Measurements from ENCODE around the gene CEACAM18. TPM values are rescaled to one million over a fixed set of nuclear protein-coding genes. Genes with fewer than 3 reads are reported as not detected.

Gene CEACAM18
- total and polyA plus RNA-seq, 2 of the 8 experiments (the other 6 are each of a cell fraction or from before 2014, with no cell fraction given): not detected

DNA sequence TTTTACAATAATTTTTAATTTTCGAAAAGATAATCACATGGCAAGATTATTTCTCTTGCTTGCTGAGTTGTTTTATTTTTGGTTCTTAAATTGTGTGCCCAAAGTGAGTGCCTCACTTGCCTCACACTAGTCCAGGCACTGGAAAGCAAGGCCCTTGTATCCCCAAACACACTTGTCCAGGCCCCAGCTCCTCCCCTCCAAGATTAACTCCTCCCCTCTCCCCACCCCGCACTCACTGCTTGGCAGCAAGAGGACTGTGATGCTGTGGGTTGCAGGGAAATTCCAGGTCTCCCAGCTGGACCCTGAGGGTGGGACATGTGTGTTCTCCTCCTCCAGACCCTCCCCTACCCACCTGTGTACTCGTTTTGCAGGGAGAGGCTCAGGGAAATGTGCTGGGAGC, 19.3 kb downstream of the CEACAM18 start:
- H3K27ac ChIP-seq (ENCODE audit: low read depth, low read length): no peak overlapping the region
- no peak overlapping the region for H2BK5ac ChIP-seq (ENCODE audit: low read depth, low read length)
- no peak overlapping the region for H2BK12ac ChIP-seq (ENCODE audit: low read depth, low read length)
- POLR2A ChIA-PET (ENCODE audit: partially characterized antibody): no interaction called here
- no peak overlapping the region for H3K4me3 ChIP-seq (ENCODE audit: extremely low read depth in 1 of 4, insufficient read depth in 2 of 4, low read depth in 3 of 4, low read length in 4 of 4)
- H3K4me1 ChIP-seq (replicated peaks in 1 of 4; ENCODE audit: control insufficient read depth in 3 of 4, insufficient read depth in 4 of 4, low read length in 3 of 4): no peaks in the 10 kb centered on the region
- H3K36me3 ChIP-seq (ENCODE audit: control insufficient read depth in 2 of 4, insufficient read depth in 4 of 4, low read length in 3 of 4): no peaks in the 10 kb centered on the region
- FAIRE-seq (no peak), DNase-seq (ENCODE audit: low read depth in 1 of 2, low spot score in 2 of 2) (no peak)
- no peak overlapping the region for H2BK120ac ChIP-seq (replicated peaks; ENCODE audit: low read depth, low read length)
- H3K4ac ChIP-seq (replicated peaks; ENCODE audit: insufficient read length, low read depth, low read length): no peak overlapping the region
- TF ChIP-seq CBX8 (IDR thresholded peaks at IDR 0.05; ENCODE audit: borderline replicate concordance, low read depth, low read length): no peak
- no peak for TF ChIP-seq GABPA (IDR thresholded peaks at IDR 0.05; ENCODE audit: borderline replicate concordance, insufficient read depth, low read length)
- TF ChIP-seq ASH2L (IDR thresholded peaks at IDR 0.05; ENCODE audit: low read length): no peak
- TF ChIP-seq NANOG (IDR thresholded peaks at IDR 0.05; ENCODE audit: insufficient read depth, low read depth, low read length, poor library complexity, severe bottlenecking): no peak
- TF ChIP-seq CEBPB (IDR thresholded peaks at IDR 0.05; ENCODE audit: low read depth, low read length): no peak
- TF ChIP-seq BRCA1 (IDR thresholded peaks at IDR 0.05; ENCODE audit: low read depth, low read length): no peak
- TF ChIP-seq, protein P1, sequence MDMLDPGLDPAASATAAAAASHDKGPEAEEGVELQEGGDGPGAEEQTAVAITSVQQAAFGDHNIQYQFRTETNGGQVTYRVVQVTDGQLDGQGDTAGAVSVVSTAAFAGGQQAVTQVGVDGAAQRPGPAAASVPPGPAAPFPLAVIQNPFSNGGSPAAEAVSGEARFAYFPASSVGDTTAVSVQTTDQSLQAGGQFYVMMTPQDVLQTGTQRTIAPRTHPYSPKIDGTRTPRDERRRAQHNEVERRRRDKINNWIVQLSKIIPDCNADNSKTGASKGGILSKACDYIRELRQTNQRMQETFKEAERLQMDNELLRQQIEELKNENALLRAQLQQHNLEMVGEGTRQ (IDR thresholded peaks at IDR 0.05; ENCODE audit: low read length): no peak
- no peak overlapping the region for H2AK5ac ChIP-seq (ENCODE audit: low read depth, low read length)
- no peak overlapping the region for H3K14ac ChIP-seq (ENCODE audit: insufficient read length)
- no peaks in the 10 kb centered on the region; a peak in 1 of 7 replicates for H3K27me3 ChIP-seq (replicated peaks in 1 of 4; ENCODE audit: control insufficient read depth in 3 of 4, extremely low read depth in 1 of 4, insufficient read depth in 3 of 4, low read length in 3 of 4)
- WGBS, 2 experiments (ENCODE audit: extremely low coverage in 1 of 2, insufficient coverage in 1 of 2, insufficient read length in 1 of 2, insufficient replicate concordance in 2 of 2, low coverage in 1 of 2, low lambda C conversion rate in 2 of 2, missing lambda C conversion rate in 1 of 2): 57% methylated on average over 3 of the region's 3 CpGs; no CpG with 5 or more reads in 1 of the 2 experiments
- no peak overlapping the region for H3K4me2 ChIP-seq (ENCODE audit: insufficient read depth in 1 of 2, low read depth in 2 of 2, low read length in 2 of 2)
- H4K91ac ChIP-seq (replicated peaks; ENCODE audit: insufficient read length, low read length): no peak overlapping the region
- no peak overlapping the region for H3K9ac ChIP-seq (replicated peaks in 1 of 4; ENCODE audit: extremely low read depth in 1 of 4, low read depth in 3 of 4, low read length in 3 of 4)
- H3K79me2 ChIP-seq (ENCODE audit: control insufficient read depth in 1 of 2, insufficient read depth in 2 of 2, low read length in 2 of 2): no peaks in the 10 kb centered on the region
- no peak overlapping the region for H3K23ac ChIP-seq (ENCODE audit: insufficient read length)
- H2AFZ ChIP-seq (ENCODE audit: low read length): no peak overlapping the region
- H4K20me1 ChIP-seq (replicated peaks in 1 of 2; ENCODE audit: control insufficient read depth in 1 of 2, insufficient read depth in 2 of 2, low read length in 2 of 2): no peaks in the 10 kb centered on the region
- no peak overlapping the region for H3K56ac ChIP-seq (replicated peaks; ENCODE audit: insufficient read length, low read depth, low read length)
- H3K79me1 ChIP-seq (ENCODE audit: low read depth, low read length): no peaks in the 10 kb centered on the region
- H4K5ac ChIP-seq (ENCODE audit: insufficient read length, low read depth, low read length): no peak overlapping the region
- no peak overlapping the region for H2BK15ac ChIP-seq (ENCODE audit: low read length)
- no peak overlapping the region for H4K8ac ChIP-seq (ENCODE audit: extremely low read depth, insufficient read depth, low read length)
- CTCF ChIA-PET (ENCODE audit: partially characterized antibody): interaction anchor here (0.6 to 2.2 kb wide), 3 partner anchors 17 to 26 kb away, joined by 3 to 12 read pairs (median 7); no protein-coding TSS in a partner anchor
- no peak overlapping the region for H3K18ac ChIP-seq (ENCODE audit: extremely low read depth, low read length)
- peaks cover 5% of the 10 kb centered on the region; the same call in 1 of the 2 replicates for H3K23me2 ChIP-seq (ENCODE audit: low read depth, low read length)
- H3K9me3 ChIP-seq (ENCODE audit: insufficient read depth in 2 of 2, low read depth in 1 of 2, low read length in 1 of 2): peaks cover 60 to 80% of the 10 kb centered on the region in 2 experiments
- no peak overlapping the region for H2BK20ac ChIP-seq (ENCODE audit: low read length)

Measured in H1 (cell line).